ENCODE results near the gene RAI1.

RAI1 gene

DNA sequence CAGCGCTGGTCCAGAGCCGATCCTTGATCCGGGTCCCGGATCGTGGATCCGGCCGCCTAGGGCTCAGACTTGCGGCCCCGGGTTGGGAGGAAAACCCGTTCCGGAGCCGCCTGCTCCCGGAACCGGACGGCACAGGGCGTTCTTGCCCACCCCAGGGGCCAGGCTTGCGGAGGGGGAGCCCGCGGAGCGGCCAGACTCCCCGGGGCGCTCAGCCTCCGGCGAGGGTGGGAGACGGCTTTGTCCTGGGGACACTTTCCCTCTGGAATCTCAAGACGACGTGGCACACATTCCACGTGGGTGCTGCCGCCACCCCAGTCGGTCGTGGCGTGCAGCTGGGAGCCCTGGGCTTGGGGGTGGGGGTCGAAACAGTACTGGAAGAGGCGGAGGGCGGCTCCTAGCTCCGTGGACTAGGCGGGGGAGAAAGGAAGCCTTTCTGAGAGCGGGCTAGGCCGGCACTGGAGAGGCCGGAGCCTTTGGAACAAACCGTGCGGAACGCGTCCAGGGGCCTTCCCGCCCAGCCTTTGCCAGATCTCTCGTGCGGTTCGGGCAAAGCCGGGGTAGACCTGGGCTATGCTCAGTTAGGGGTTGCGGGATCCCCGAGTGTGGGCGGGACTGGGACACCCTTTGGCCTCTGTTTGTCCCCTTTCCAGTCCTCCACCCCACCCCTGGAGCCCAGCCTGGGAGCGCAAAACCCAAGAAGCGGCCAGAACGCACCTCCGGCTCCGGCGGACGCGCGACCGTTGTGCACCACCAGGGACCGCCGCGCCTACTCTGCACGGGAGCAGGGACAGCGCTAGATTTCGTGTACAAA is 129.0 kb downstream of the RAI1 start:
- Histone ChIP-seq H3K27me3 (ENCODE audit: control insufficient read depth, insufficient read depth, low read length) (no peaks in the 10 kb centered on the region), H3K27ac (no peak overlapping the region), H3K9ac (no peak overlapping the region), H3K4me1 (peaks cover 9% of the 10 kb centered on the region), H3K4me3 (ENCODE audit: low read depth, low read length) (no peak overlapping the region), H3K4me2 (ENCODE audit: low read length) (no peak overlapping the region), H2AFZ (no peak overlapping the region), H3K36me3 (ENCODE audit: control insufficient read depth, insufficient read depth, low read length) (no peaks in the 10 kb centered on the region), H3K9me3 (ENCODE audit: control insufficient read depth, low read length) (no peaks in the 10 kb centered on the region), H3K79me2 (peaks cover 12% of the 10 kb centered on the region)
- TF ChIP-seq, protein P1, sequence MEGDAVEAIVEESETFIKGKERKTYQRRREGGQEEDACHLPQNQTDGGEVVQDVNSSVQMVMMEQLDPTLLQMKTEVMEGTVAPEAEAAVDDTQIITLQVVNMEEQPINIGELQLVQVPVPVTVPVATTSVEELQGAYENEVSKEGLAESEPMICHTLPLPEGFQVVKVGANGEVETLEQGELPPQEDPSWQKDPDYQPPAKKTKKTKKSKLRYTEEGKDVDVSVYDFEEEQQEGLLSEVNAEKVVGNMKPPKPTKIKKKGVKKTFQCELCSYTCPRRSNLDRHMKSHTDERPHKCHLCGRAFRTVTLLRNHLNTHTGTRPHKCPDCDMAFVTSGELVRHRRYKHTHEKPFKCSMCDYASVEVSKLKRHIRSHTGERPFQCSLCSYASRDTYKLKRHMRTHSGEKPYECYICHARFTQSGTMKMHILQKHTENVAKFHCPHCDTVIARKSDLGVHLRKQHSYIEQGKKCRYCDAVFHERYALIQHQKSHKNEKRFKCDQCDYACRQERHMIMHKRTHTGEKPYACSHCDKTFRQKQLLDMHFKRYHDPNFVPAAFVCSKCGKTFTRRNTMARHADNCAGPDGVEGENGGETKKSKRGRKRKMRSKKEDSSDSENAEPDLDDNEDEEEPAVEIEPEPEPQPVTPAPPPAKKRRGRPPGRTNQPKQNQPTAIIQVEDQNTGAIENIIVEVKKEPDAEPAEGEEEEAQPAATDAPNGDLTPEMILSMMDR (IDR thresholded peaks at IDR 0.05) = no peak

DNA sequence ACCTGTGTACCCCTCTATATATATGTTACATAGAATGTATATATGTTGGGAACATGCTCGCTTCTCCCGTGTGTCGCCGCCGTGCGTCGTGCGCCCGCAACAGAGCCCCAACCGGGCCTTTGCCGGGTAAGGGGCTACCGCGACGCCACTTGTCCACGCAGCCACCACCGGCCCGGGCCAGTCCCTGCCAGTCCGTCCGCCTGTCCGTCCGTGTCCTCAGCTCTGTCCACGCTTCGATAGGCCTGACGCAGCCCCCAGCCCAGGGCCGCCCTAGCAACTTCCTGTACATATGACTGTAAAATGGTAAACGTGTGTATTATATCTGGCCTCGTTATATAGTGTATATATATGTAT is 129.6 kb downstream of the RAI1 start:
- H2AFZ ChIP-seq = no peak overlapping the region
- H3K9me3 ChIP-seq (ENCODE audit: control insufficient read depth, low read length) = no peaks in the 10 kb centered on the region
- H3K4me2 ChIP-seq (ENCODE audit: low read length) = no peak overlapping the region
- TF ChIP-seq, protein P1 (IDR thresholded peaks at IDR 0.05) = no peak
- no peaks in the 10 kb centered on the region for H3K36me3 ChIP-seq (ENCODE audit: control insufficient read depth, insufficient read depth, low read length)
- no peak overlapping the region for H3K9ac ChIP-seq
- peaks cover 9% of the 10 kb centered on the region for H3K4me1 ChIP-seq
- H3K4me3 ChIP-seq (ENCODE audit: low read depth, low read length) = no peak overlapping the region
- H3K79me2 ChIP-seq = peaks cover 6% of the 10 kb centered on the region
- no peaks in the 10 kb centered on the region for H3K27me3 ChIP-seq (ENCODE audit: control insufficient read depth, insufficient read depth, low read length)
- no peak overlapping the region for H3K27ac ChIP-seq

DNA sequence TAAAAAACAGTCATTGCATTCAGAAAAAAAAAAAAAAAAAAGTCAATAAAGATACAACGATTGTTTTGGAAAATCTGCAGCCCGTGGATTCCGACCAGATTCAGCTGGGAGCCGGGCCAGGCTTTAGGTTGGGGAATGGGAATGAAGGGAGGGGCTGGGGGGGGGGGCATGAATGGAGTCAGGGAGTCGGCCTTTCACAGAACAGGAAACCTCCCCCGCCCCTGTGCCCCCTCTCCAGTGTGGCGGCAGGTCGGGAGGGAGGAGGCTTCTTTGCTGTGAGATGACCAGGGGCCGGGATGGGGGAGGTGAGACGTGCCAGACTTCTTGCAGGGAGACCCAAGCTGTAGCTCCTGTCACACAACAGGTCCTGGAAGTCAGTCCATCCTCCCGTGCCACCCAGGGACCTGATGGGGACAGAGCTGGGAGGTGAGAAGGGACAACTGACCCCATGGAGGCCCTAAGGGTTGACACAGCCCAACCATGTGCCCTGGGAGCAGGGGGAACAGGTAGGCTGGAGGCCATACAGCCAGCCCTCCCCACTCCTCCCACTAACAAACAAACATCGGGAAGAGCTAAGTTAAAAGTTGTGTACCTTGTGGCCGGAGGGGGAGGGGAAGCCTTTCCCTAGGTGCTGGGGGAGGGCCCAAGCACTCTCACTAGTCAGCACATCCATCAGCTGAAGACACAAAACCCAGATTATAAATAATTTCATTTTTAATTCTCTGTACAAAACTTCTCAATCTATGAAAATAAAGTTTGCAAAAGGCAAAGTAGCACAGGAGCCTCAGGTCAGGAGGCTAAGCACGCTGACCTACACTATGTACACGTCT is 130.3 kb downstream of the RAI1 start:
- H3K9ac ChIP-seq = no peak overlapping the region
- no peaks in the 10 kb centered on the region for H3K27me3 ChIP-seq (ENCODE audit: control insufficient read depth, insufficient read depth, low read length)
- H3K4me1 ChIP-seq = peaks cover 9% of the 10 kb centered on the region
- H3K4me3 ChIP-seq (ENCODE audit: low read depth, low read length) = no peak overlapping the region
- H2AFZ ChIP-seq = no peak overlapping the region
- peaks cover 4% of the 10 kb centered on the region for H3K79me2 ChIP-seq
- peak overlapping the region; percentile 15 for H3K27ac ChIP-seq
- TF ChIP-seq, protein P1 (IDR thresholded peaks at IDR 0.05) = no peak
- peak overlapping the region; percentile 27 for H3K4me2 ChIP-seq (ENCODE audit: low read length)
- H3K36me3 ChIP-seq (ENCODE audit: control insufficient read depth, insufficient read depth, low read length) = no peaks in the 10 kb centered on the region
- H3K9me3 ChIP-seq (ENCODE audit: control insufficient read depth, low read length) = no peaks in the 10 kb centered on the region

DNA sequence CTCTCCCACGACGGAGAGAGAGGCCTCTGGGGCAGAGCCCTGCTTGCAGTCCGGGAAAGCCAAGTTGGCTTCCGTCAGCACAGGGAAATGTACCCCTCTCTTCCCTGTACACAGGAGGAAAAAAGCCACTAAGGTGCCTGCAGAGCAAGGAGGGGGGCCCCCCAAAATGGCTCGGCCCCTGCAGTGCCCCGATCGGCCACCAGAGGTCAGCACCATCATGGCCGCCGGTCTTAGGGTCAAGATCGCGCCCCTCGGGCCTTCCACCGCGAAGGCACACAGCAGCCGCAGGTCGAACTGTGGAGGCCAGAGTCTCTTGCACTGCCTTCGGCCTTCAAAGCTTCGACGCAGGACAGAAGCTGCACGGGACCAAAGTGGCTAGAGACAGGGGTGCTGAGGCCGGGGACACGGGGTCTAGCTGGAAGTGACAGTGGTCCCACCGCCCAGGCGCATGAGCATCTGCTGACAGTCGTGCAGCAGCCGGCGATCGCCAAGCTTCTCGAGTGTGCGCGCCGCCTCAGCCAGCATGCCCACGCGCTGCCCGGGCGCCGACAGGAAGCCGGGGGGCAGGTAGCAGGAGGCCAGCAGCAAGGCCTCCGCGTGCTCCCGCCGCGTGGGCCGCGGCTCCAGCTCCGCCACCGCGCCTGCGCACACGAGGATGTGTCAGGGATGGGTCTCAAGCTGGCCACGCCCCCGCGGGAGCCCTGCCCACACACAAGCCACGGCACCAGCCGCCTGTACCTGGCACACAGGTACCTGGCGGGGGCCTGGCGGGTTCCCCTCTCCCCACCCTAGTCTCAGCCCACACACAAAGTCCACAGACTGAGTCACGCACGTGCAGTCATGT is 131.2 kb downstream of the RAI1 start:
- Histone ChIP-seq H3K4me2 (ENCODE audit: low read length) (peak overlapping the region; percentile 27), H3K36me3 (ENCODE audit: control insufficient read depth, insufficient read depth, low read length) (no peaks in the 10 kb centered on the region), H3K27me3 (ENCODE audit: control insufficient read depth, insufficient read depth, low read length) (no peaks in the 10 kb centered on the region), H3K27ac (peak overlapping the region; percentile 15), H2AFZ (no peak overlapping the region), H3K4me1 (peaks cover 9% of the 10 kb centered on the region), H3K79me2 (peaks cover 2% of the 10 kb centered on the region), H3K9ac (no peak overlapping the region), H3K4me3 (ENCODE audit: low read depth, low read length) (no peak overlapping the region), H3K9me3 (ENCODE audit: control insufficient read depth, low read length) (no peaks in the 10 kb centered on the region)
- TF ChIP-seq, protein P1 (IDR thresholded peaks at IDR 0.05) = peak; percentile 100
